Measurements from ENCODE around the gene UNC13C. TPM values are rescaled to one million over a fixed set of nuclear protein-coding genes. Genes with fewer than 3 reads are reported as not detected.

UNC13C gene
- total RNA-seq, 4 donors from 2014 or later = 0.21 to 16.8 TPM; not detected in 2

DNA sequence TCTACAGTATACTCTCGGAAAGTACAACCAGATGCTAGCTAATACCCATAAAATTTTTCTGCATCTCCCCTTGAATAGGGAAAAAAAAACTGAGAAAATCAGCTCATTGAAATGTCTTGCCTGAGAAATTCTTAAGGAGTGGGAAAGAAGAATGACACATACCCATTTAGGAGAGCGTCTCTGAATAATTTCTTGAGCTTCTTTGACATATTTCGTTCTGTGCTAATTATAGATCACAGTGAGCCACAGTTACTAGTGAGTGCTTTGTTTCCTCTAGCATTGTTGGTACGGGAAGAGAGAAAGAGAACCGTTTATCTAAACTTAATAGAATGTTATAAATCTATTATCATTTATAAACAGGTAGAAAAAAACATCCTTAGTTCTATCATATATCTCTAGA, 588.4 kb downstream of the UNC13C start:
- H3K4me3 ChIP-seq = no peak overlapping the region
- no peaks in the 10 kb centered on the region for H3K27me3 ChIP-seq
- H3K9me3 ChIP-seq = no peaks in the 10 kb centered on the region
- DNase-seq = no peak
- intact Hi-C loops (cut with DNase I; ENCODE audit: low total_unique reads) = no loop called here
- H3K27ac ChIP-seq = no peak overlapping the region
- no peaks in the 10 kb centered on the region for H3K4me1 ChIP-seq
- H3K36me3 ChIP-seq = no peaks in the 10 kb centered on the region
- TF ChIP-seq, protein P1, sequence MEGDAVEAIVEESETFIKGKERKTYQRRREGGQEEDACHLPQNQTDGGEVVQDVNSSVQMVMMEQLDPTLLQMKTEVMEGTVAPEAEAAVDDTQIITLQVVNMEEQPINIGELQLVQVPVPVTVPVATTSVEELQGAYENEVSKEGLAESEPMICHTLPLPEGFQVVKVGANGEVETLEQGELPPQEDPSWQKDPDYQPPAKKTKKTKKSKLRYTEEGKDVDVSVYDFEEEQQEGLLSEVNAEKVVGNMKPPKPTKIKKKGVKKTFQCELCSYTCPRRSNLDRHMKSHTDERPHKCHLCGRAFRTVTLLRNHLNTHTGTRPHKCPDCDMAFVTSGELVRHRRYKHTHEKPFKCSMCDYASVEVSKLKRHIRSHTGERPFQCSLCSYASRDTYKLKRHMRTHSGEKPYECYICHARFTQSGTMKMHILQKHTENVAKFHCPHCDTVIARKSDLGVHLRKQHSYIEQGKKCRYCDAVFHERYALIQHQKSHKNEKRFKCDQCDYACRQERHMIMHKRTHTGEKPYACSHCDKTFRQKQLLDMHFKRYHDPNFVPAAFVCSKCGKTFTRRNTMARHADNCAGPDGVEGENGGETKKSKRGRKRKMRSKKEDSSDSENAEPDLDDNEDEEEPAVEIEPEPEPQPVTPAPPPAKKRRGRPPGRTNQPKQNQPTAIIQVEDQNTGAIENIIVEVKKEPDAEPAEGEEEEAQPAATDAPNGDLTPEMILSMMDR (IDR thresholded peaks at IDR 0.05) = no peak
- TF ChIP-seq POLR2A (IDR thresholded peaks at IDR 0.05) = no peak

DNA sequence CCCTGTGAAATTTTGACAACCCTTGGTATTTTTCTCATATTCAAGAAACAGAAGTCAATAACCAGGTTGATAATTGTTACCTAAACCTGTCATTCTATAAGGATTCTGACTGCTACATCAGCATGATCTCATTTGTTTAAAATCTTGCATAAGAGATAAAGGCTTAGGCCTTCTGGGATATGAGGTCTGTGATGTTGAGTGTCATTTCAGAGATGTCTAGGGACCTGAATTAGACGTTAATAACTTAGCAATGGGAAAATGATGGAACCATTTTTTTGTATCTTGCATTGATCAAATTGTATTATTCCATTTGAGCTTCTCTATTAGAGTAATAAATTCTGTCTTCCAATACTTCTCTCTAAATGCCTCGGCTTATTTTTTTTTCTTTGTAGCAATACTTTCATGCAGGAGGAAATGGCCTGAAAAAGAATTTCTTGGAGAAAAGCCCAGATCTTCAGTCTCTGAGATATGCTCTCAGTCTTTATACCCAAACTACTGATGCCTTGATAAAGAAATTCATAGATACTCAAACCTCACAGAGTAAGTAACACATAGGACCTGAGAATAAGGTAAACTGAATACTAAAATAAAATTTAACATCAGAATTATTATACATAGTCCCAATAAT, 589.3 kb downstream of the UNC13C start:
- intact Hi-C loops (cut with DNase I; ENCODE audit: low total_unique reads) = no loop called here
- H3K27me3 ChIP-seq = no peaks in the 10 kb centered on the region
- no peaks in the 10 kb centered on the region for H3K9me3 ChIP-seq
- no peak for DNase-seq
- H3K4me1 ChIP-seq = no peaks in the 10 kb centered on the region
- H3K36me3 ChIP-seq = no peaks in the 10 kb centered on the region
- H3K4me3 ChIP-seq = no peak overlapping the region
- H3K27ac ChIP-seq = no peak overlapping the region
- TF ChIP-seq POLR2A (IDR thresholded peaks at IDR 0.05) = no peak
- TF ChIP-seq, protein P1 (IDR thresholded peaks at IDR 0.05) = no peak

DNA sequence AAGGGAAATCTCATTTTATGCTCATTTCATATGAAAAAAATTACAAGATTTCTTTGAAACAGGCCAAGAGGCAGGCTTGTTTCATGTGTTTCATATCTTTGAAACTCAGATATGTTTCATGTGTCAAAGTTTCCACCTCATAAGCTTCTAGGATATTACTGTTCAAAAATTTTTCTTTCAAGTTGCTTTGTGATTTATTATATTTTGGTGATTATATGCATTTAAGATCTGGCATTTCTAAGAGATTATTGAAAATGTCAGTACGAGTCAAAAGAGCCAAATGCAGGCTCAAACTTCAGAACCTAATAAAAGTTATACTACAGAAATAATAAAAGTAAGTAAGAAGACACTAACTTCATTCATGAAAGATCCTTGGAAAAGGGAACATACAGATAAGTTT, 590.1 kb downstream of the UNC13C start:
- TF ChIP-seq, protein P1 (IDR thresholded peaks at IDR 0.05) = no peak
- TF ChIP-seq POLR2A (IDR thresholded peaks at IDR 0.05) = no peak
- Histone ChIP-seq H3K9me3 (no peaks in the 10 kb centered on the region), H3K4me3 (no peak overlapping the region), H3K4me1 (no peaks in the 10 kb centered on the region), H3K27me3 (no peaks in the 10 kb centered on the region), H3K36me3 (no peaks in the 10 kb centered on the region), H3K27ac (no peak overlapping the region)
- intact Hi-C loops (cut with DNase I; ENCODE audit: low total_unique reads) = no loop called here
- DNase-seq = no peak

DNA sequence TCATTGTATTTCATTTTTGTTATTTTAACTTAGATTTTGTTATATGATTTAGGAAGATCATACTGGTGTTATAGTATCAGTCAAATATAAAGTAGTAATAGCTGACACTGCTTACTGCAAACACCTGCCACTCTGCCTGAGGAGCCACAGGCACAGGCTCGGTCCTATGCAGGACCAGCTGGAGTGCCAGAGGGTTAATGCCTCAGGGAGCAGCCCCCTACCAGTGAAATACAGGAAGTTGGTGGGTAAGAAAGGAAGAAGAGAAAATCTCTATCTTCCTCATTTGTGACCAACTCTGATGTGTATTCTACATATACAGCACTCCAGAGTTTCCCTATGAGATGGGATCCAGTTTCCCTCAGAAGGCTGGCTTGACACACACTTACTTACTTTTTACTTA, 593.3 kb downstream of the UNC13C start:
- H3K36me3 ChIP-seq = no peaks in the 10 kb centered on the region
- no peaks in the 10 kb centered on the region for H3K27me3 ChIP-seq
- no peaks in the 10 kb centered on the region for H3K9me3 ChIP-seq
- H3K4me1 ChIP-seq = no peaks in the 10 kb centered on the region
- no peak for DNase-seq
- TF ChIP-seq POLR2A (IDR thresholded peaks at IDR 0.05) = no peak
- TF ChIP-seq, protein P1 (IDR thresholded peaks at IDR 0.05) = no peak
- no peak overlapping the region for H3K4me3 ChIP-seq
- intact Hi-C loops (cut with DNase I; ENCODE audit: low total_unique reads) = no loop called here
- H3K27ac ChIP-seq = no peak overlapping the region

DNA sequence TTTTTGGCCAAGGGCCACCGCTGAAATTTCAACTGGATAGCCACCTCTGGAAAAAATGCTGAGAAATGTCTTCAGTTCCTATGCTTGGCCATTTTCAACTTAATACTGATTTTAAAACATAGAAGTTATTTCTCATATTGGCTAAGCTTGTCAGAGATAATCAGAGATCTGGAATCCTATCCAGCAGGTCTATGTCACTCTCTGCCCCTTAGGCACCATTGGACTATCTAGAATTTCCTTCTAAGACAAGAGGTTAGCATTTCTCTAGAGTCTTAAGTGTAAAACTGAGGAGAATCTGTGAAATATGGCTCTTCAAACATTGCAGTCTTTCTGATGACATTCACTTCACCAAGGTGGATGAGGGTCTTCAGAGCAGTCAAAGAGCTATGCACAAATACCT, 597.3 kb downstream of the UNC13C start:
- Histone ChIP-seq H3K9me3 (no peaks in the 10 kb centered on the region), H3K4me1 (no peaks in the 10 kb centered on the region), H3K4me3 (no peak overlapping the region), H3K27ac (no peak overlapping the region), H3K36me3 (no peaks in the 10 kb centered on the region), H3K27me3 (no peaks in the 10 kb centered on the region)
- TF ChIP-seq, protein P1 (IDR thresholded peaks at IDR 0.05) = no peak
- TF ChIP-seq POLR2A (IDR thresholded peaks at IDR 0.05) = no peak
- no peak for DNase-seq
- intact Hi-C loops (cut with DNase I; ENCODE audit: low total_unique reads) = no loop called here
